HCT116 (cell line): ENCODE measurements around the gene CELA3B. TPM values are rescaled to one million over a fixed set of nuclear protein-coding genes. Genes with fewer than 3 reads are reported as not detected.

Experiments used
- ATAC-seq: fragments of 200-7000 bp; cut with Tn5 transposase; 2 replicates; pipeline ENCODE4 v1.9.1; 2020; ENCODE audit warnings: mild to moderate bottlenecking, moderate library complexity
- BruUV-seq: library from RNA; stranded (reverse); fragments of 400-500 nt; replicated peaks from 2 replicates; lab custom pipeline; 2021; lab: Mats Ljungman, UMichigan
- CTCF ChIA-PET: fragments of 300-600 bp; sonication (Branson Sonifier 250); formaldehyde crosslinking; loops from one replicate; lab custom pipeline; 2021; ENCODE audit warnings: antibody characterized with exemption; lab: Charles Lee
- POLR2A ChIA-PET: fragments of 300-600, 350-600 bp; sonication (Branson Sonifier 250); formaldehyde crosslinking; loops from one replicate; lab custom pipeline; 2021; ENCODE audit warnings: antibody characterized with exemption; lab: Charles Lee
- RAD21 ChIA-PET, 2 experiments: fragments of 300-600 bp; sonication (Branson Sonifier 250); formaldehyde crosslinking; loops; one replicate each; lab custom pipeline; 2023; ENCODE audit warnings: low total read pairs in 2 of 2; ENCODE audit not compliant: uncharacterized antibody in 2 of 2, unreplicated experiment in 2 of 2, low non-redundant PET in 1 of 2; lab: Charles Lee
- DNase-seq: peaks from one replicate; pipeline ENCODE4 v3.0.0-alpha.2; 2010; ENCODE audit warnings: low read depth, low spot score
- H2AFZ ChIP-seq: fragments of 200-600 bp; shearing (Covaris generic), sonication (generic); 2 replicates; pipeline ENCODE4 v1.6.1; 2017; ENCODE audit warnings: low read depth, mixed run types, mixed read lengths, antibody characterized with exemption, low read length; ENCODE audit not compliant: poor library complexity, severe bottlenecking
- H3K27ac ChIP-seq: 2 replicates; pipeline ENCODE4 v1.5.1; 2012; ENCODE audit warnings: low read depth, low read length
- H3K27me3 ChIP-seq: fragments of 200-600 bp; sonication (generic); 2 replicates; pipeline ENCODE4 v1.6.1; 2016; ENCODE audit warnings: mixed run types, low read length, mixed read lengths; ENCODE audit not compliant: insufficient read depth
- H3K36me3 ChIP-seq, 2 experiments: fragments of 200-500 bp in 1 of 2; fragments of 200-600 bp in 1 of 2; sonication (Bioruptor generic) in 1 of 2; sonication (generic) in 1 of 2; 2 replicates each; pipeline versions ENCODE4 v1.5.1 to v1.6.1; 2014 to 2016; ENCODE audit warnings: low read length in 2 of 2, inconsistent platforms in 1 of 2, mixed read lengths in 1 of 2, mixed run types in 1 of 2; ENCODE audit not compliant: insufficient read depth in 2 of 2, control insufficient read depth in 1 of 2
- H3K4me1 ChIP-seq, 2 experiments: fragments of 200-600 bp in 1 of 2; sonication (generic) in 1 of 2; 2 replicates each; pipeline versions ENCODE4 v1.5.1 to v1.6.1; 2012 to 2017; ENCODE audit warnings: low read length in 2 of 2, inconsistent platforms in 1 of 2, mild to moderate bottlenecking in 1 of 2, mixed read lengths in 1 of 2, mixed run types in 1 of 2, moderate library complexity in 1 of 2; ENCODE audit not compliant: insufficient read depth in 2 of 2, control insufficient read depth in 1 of 2
- H3K4me2 ChIP-seq: fragments of 200-600 bp; sonication (generic); 2 replicates; pipeline ENCODE4 v1.6.1; 2017; ENCODE audit warnings: mixed run types, low read length, mixed read lengths
- H3K4me3 ChIP-seq, 2 experiments: fragments of 200-600 bp in 1 of 2; sonication (generic) in 1 of 2; replicated peaks in 1 of 2; 2 replicates each; pipeline ENCODE4 v1.5.1; 2011 to 2016; ENCODE audit warnings: low read length in 2 of 2, control low read depth in 1 of 2, low read depth in 1 of 2, mild to moderate bottlenecking in 1 of 2, mixed read lengths in 1 of 2, mixed run types in 1 of 2
- H3K79me2 ChIP-seq: fragments of 200-600 bp; sonication (generic); 2 replicates; pipeline ENCODE4 v1.6.1; 2017; ENCODE audit warnings: mild to moderate bottlenecking, mixed run types, low read length, moderate library complexity, mixed read lengths; ENCODE audit not compliant: insufficient read depth
- H3K9ac ChIP-seq: fragments of 200-600 bp; sonication (generic); 2 replicates; pipeline ENCODE4 v1.6.1; 2016; ENCODE audit warnings: low read length, mixed read lengths
- H3K9me2 ChIP-seq: fragments of 200-600 bp; sonication (generic), shearing (Covaris generic); 2 replicates; pipeline ENCODE4 v1.6.1; 2017; ENCODE audit warnings: mixed run types, mild to moderate bottlenecking, moderate library complexity; ENCODE audit not compliant: insufficient read depth
- H3K9me3 ChIP-seq, 2 experiments: fragments of 200-500 bp in 1 of 2; fragments of 200-600 bp in 1 of 2; sonication (Bioruptor generic) in 1 of 2; sonication (generic) in 1 of 2; 2 replicates each; pipeline ENCODE4 v1.6.1; 2014 to 2017; ENCODE audit warnings: low read length in 2 of 2, mixed read lengths in 2 of 2, inconsistent platforms in 1 of 2, low read depth in 1 of 2, mild to moderate bottlenecking in 1 of 2, mixed run types in 1 of 2, moderate library complexity in 1 of 2; ENCODE audit not compliant: control insufficient read depth in 1 of 2, insufficient read depth in 1 of 2
- H4K20me1 ChIP-seq: fragments of 200-600 bp; sonication (generic), shearing (Covaris generic); 2 replicates; pipeline ENCODE4 v1.6.1; 2017; ENCODE audit warnings: mixed run types, mild to moderate bottlenecking, moderate library complexity; ENCODE audit not compliant: insufficient read depth
- CBX3 ChIP-seq: IDR thresholded peaks from 2 replicates; pipeline ENCODE4 v1.6.1; 2012; ENCODE audit warnings: low read depth
- EGR1 ChIP-seq: IDR thresholded peaks from 2 replicates; pipeline ENCODE4 v1.6.1; 2012; ENCODE audit warnings: low read depth
- EZH2 ChIP-seq: fragments of 200-600 bp; sonication (generic); IDR thresholded peaks from 2 replicates; pipeline ENCODE4 v1.6.1; 2017; ENCODE audit warnings: antibody characterized with exemption, mixed run types
- JUND ChIP-seq: IDR thresholded peaks from 2 replicates; pipeline ENCODE4 v1.6.1; 2012
- TCF7L2 ChIP-seq: IDR thresholded peaks from 2 replicates; pipeline ENCODE4 v1.7.0; 2011; ENCODE audit warnings: borderline replicate concordance, inconsistent platforms; ENCODE audit not compliant: insufficient read depth, insufficient read length; ENCODE audit errors: extremely low read depth
- ZFX ChIP-seq: fragments of 450-650 bp; IDR thresholded peaks from 2 replicates; pipeline ENCODE4 v1.6.1; 2017
- intact Hi-C: fragments of 100-400 bp; cut with micrococcal nuclease; formaldehyde crosslinking; loops from 2 replicates; pipeline ENCODE4 v1.10.0; 2022
- total RNA-seq: library from RNA; stranded (reverse); gene quantifications from one replicate; pipeline ENCODE4 v1.2.1, GENCODE V29; 2021; ENCODE audit not compliant: unreplicated experiment
- TF ChIP-seq, protein P1 (sequence below): IDR thresholded peaks from 2 replicates; pipeline ENCODE4 v1.6.1; 2011; ENCODE audit warnings: mild to moderate bottlenecking, low read length, moderate library complexity; ENCODE audit not compliant: insufficient replicate concordance; ENCODE audit errors: extremely low read depth
- TF ChIP-seq, protein P2 (sequence below), 3 experiments: fragments of 200-600 bp in 1 of 3; sonication (generic) in 1 of 3; IDR thresholded peaks in 2 of 3; conservative IDR thresholded peaks in 1 of 3; 2 replicates each; pipeline ENCODE4 v1.5.1; 2012 to 2017; ENCODE audit warnings: low read depth in 2 of 3, low read length in 2 of 3, antibody characterized with exemption in 1 of 3, borderline replicate concordance in 1 of 3, control low read depth in 1 of 3, mild to moderate bottlenecking in 1 of 3, mixed read lengths in 1 of 3, mixed run types in 1 of 3, moderate library complexity in 1 of 3; ENCODE audit not compliant: insufficient read depth in 1 of 3

CELA3B gene
- total RNA-seq, 1 experiment from 2014 or later: 5.3 TPM

DNA sequence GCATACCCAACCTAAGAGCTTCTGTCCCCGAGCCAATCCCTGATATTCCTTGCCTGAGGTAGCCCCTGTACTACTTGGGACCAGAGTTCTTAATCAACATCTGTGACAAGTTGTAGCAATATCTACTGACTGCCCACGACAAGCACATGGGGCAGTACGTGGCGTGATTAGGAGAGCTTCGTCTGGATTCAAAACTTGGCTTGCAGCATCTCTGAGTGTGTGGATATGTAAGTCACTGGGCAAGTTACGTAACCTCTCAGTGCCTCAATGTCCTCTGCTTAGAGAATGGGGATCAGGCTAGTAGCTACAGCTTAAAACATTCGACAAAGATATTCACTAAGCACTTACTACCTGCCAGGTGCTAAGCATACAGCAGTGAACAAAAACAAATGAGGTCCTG is 44.7 kb upstream of the CELA3B start (continued):
- TF ChIP-seq, protein P1, sequence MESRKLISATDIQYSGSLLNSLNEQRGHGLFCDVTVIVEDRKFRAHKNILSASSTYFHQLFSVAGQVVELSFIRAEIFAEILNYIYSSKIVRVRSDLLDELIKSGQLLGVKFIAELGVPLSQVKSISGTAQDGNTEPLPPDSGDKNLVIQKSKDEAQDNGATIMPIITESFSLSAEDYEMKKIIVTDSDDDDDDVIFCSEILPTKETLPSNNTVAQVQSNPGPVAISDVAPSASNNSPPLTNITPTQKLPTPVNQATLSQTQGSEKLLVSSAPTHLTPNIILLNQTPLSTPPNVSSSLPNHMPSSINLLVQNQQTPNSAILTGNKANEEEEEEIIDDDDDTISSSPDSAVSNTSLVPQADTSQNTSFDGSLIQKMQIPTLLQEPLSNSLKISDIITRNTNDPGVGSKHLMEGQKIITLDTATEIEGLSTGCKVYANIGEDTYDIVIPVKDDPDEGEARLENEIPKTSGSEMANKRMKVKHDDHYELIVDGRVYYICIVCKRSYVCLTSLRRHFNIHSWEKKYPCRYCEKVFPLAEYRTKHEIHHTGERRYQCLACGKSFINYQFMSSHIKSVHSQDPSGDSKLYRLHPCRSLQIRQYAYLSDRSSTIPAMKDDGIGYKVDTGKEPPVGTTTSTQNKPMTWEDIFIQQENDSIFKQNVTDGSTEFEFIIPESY: no peak
- TF ChIP-seq, protein P2, sequence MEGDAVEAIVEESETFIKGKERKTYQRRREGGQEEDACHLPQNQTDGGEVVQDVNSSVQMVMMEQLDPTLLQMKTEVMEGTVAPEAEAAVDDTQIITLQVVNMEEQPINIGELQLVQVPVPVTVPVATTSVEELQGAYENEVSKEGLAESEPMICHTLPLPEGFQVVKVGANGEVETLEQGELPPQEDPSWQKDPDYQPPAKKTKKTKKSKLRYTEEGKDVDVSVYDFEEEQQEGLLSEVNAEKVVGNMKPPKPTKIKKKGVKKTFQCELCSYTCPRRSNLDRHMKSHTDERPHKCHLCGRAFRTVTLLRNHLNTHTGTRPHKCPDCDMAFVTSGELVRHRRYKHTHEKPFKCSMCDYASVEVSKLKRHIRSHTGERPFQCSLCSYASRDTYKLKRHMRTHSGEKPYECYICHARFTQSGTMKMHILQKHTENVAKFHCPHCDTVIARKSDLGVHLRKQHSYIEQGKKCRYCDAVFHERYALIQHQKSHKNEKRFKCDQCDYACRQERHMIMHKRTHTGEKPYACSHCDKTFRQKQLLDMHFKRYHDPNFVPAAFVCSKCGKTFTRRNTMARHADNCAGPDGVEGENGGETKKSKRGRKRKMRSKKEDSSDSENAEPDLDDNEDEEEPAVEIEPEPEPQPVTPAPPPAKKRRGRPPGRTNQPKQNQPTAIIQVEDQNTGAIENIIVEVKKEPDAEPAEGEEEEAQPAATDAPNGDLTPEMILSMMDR (IDR thresholded peaks at IDR 0.05 in 2 of 3, conservative IDR thresholded peaks at IDR 0.05 in 1 of 3; ENCODE audit: borderline replicate concordance in 1 of 3, insufficient read depth in 1 of 3, low read depth in 2 of 3, low read length in 2 of 3): no peak
- TF ChIP-seq CBX3 (no peak), TCF7L2 (no peak), ZFX (no peak), EZH2 (no peak), JUND (no peak), EGR1 (no peak)
- TF ChIP-seq, all 23 proteins: peak for 0

DNA sequence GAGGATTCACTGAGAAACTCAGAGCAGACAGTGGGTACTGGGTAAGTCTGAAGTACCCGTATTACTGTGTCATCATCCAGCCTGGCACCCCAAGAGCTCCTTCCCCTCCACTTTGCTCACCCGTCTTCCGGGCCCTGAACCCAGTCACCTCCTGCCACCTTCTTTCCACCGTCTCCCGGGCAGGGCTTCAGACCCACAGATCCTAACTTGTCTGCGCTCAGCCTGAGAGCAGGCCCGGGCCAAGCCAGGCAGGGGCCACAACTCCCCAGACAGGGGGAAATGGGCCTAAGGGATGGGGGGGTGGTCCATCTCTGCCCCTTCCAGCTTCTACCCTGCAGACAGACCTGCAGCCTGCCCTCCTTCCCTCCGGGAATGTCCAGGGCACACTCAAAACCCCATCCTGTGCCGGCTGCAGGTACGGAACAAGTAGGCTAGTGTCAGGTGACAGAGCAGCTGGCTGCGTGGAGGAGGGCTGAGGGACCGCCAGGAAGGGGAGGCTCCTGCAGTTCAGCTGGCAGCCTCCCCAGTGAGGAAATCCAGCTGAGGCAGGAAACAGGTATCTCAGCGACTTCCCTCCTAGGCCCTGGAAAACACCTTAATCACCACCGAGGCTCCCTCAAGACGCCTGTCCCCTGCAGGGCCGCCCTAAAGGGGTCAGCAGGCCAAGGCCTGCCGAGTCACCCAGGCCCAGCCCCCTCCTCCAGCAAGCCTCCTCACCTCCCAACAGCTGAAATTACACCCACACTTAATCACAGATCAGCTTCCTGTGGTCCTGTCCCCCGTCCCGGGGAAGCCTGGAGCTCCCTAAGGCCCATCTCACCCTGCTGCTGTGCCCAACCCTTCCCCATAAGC is 43.2 kb upstream of the CELA3B start:
- H3K4me1 ChIP-seq: peaks cover 52 to 83% of the 10 kb centered on the region in 2 experiments
- peaks cover 56% of the 10 kb centered on the region for H3K79me2 ChIP-seq
- peak overlapping the region; percentile 36; the same call in 1 of the 2 replicates for H3K27ac ChIP-seq
- DNase-seq (no peak), ATAC-seq (no peak)
- ChIA-PET RAD21 (no interaction called here), POLR2A (no interaction called here), CTCF (no interaction called here)
- H3K4me3 ChIP-seq: no peak overlapping the region
- H3K9ac ChIP-seq: peak overlapping the region; percentile 33; the same call in 1 of the 2 replicates
- H3K9me2 ChIP-seq: no peaks in the 10 kb centered on the region
- no peak overlapping the region for H2AFZ ChIP-seq
- peak overlapping the region; percentile 50 for H3K4me2 ChIP-seq
- intact Hi-C loops: no loop called here
- no TSS peak for BruUV-seq
- no peaks in the 10 kb centered on the region for H3K9me3 ChIP-seq
- no peaks in the 10 kb centered on the region for H3K27me3 ChIP-seq
- H3K36me3 ChIP-seq: no peaks in the 10 kb centered on the region
- no peak for TF ChIP-seq ZFX
- H4K20me1 ChIP-seq: no peaks in the 10 kb centered on the region
